Measurements from ENCODE around the gene HIBADH. TPM values are rescaled to one million over a fixed set of nuclear protein-coding genes. Genes with fewer than 3 reads are reported as not detected.

The HIBADH gene
- polyA plus RNA-seq, 1 donor (not counting 4 experiments of a cell fraction or from before 2014, with no cell fraction given): 42.6 TPM

DNA sequence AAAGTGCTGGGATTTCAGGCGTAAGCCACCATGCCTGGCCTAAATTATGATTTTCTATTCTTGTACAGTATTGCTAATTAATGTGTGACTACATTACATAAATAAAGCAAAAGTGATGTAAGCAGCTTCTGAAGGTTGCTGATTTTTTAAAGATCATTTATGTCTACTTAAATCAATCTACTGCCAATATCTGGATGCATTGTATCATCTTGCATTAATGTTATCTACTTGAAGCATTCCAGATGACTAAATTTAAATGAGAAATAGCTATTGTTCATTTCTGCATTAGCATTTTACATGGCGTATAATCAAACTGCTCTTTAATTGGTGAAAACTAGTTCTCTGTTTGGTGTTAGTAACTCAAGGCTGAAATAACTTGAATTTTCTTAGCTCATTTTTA lies 37.1 kb upstream of the HIBADH start:
- Histone ChIP-seq H3K9ac (ENCODE audit: control insufficient read depth, extremely low read depth, insufficient read depth, low read length) (no peak overlapping the region), H3K9me1 (ENCODE audit: control insufficient read depth, extremely low read depth, insufficient read depth, low read length) (no peaks in the 10 kb centered on the region), H3K36me3 (ENCODE audit: control insufficient read depth in 2 of 2, extremely low read depth in 1 of 2, insufficient read depth in 2 of 2, low read length in 2 of 2) (no peaks in the 10 kb centered on the region), H3K79me2 (ENCODE audit: control insufficient read depth, insufficient read depth, low read length) (no peaks in the 10 kb centered on the region), H4K20me1 (ENCODE audit: control insufficient read depth, extremely low read depth, insufficient read depth, low read length) (no peaks in the 10 kb centered on the region), H3K4me2 (ENCODE audit: control insufficient read depth, extremely low read depth, insufficient read depth, low read depth, low read length) (no peak overlapping the region), H3K27me3 (ENCODE audit: control insufficient read depth, extremely low read depth, insufficient read depth, low read length) (no peaks in the 10 kb centered on the region), H3K9me3 (ENCODE audit: control insufficient read depth, low read depth, low read length) (no peaks in the 10 kb centered on the region), H3K4me3 (ENCODE audit: control insufficient read depth in 2 of 3, extremely low read depth in 1 of 3, insufficient read depth in 2 of 3, low read depth in 1 of 3, low read length in 3 of 3) (no peak overlapping the region), H3K4me1 (ENCODE audit: control insufficient read depth, extremely low read depth, insufficient read depth, low read length) (peaks cover 3% of the 10 kb centered on the region), H3K27ac (ENCODE audit: control insufficient read depth, insufficient read depth, low read length) (no peak overlapping the region), H2AFZ (ENCODE audit: control insufficient read depth, low read length) (no peak overlapping the region)
- FAIRE-seq: no peak
- TF ChIP-seq EZH2 (IDR thresholded peaks at IDR 0.05; ENCODE audit: low read length): no peak
- TF ChIP-seq, protein P1, sequence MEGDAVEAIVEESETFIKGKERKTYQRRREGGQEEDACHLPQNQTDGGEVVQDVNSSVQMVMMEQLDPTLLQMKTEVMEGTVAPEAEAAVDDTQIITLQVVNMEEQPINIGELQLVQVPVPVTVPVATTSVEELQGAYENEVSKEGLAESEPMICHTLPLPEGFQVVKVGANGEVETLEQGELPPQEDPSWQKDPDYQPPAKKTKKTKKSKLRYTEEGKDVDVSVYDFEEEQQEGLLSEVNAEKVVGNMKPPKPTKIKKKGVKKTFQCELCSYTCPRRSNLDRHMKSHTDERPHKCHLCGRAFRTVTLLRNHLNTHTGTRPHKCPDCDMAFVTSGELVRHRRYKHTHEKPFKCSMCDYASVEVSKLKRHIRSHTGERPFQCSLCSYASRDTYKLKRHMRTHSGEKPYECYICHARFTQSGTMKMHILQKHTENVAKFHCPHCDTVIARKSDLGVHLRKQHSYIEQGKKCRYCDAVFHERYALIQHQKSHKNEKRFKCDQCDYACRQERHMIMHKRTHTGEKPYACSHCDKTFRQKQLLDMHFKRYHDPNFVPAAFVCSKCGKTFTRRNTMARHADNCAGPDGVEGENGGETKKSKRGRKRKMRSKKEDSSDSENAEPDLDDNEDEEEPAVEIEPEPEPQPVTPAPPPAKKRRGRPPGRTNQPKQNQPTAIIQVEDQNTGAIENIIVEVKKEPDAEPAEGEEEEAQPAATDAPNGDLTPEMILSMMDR (optimal IDR thresholded peaks at IDR 0.05 in 1 of 3, IDR thresholded peaks at IDR 0.05 in 1 of 3, conservative IDR thresholded peaks at IDR 0.05 in 1 of 3; ENCODE audit: extremely low read depth in 1 of 3, insufficient read depth in 2 of 3, low read length in 3 of 3): no peak
- dilution Hi-C loops (cut with MboI; ENCODE audit: extremely low pct_ligation_motif_present, low sequenced_read_pairs): no loop called here
- no peak for DNase-seq (ENCODE audit: low read depth, low spot score)

DNA sequence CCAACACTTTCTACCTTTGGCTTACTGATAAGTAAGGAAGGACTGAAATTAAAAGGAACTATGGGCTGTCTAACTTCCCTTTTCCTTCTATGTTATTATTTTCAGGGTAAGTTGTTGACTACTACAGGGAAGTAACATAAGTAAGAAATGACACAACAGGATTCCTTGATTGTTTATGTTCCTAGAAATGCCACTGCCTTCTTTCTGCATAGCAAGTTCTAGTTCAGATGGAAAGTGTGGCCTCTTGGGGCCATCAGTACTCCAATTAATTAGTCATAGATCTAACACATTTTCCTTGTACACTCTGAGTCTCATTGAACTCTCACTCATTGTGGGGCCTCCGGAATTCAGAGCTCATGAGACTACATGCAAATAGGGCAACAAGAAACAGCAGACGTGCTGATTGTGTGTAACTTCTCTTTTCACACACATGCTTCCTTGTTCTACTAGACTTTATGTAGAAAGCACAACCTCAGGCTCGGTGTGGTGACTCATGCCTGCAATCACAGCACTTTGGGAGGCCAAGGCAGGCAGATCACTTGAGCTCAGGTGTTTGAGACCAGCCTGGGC lies 35.3 kb upstream of the HIBADH start:
- H3K9ac ChIP-seq (ENCODE audit: control insufficient read depth, extremely low read depth, insufficient read depth, low read length): no peak overlapping the region
- no peaks in the 10 kb centered on the region for H4K20me1 ChIP-seq (ENCODE audit: control insufficient read depth, extremely low read depth, insufficient read depth, low read length)
- H3K4me1 ChIP-seq (ENCODE audit: control insufficient read depth, extremely low read depth, insufficient read depth, low read length): peaks cover 3% of the 10 kb centered on the region
- H3K79me2 ChIP-seq (ENCODE audit: control insufficient read depth, insufficient read depth, low read length): no peaks in the 10 kb centered on the region
- H3K36me3 ChIP-seq (ENCODE audit: control insufficient read depth in 2 of 2, extremely low read depth in 1 of 2, insufficient read depth in 2 of 2, low read length in 2 of 2): no peaks in the 10 kb centered on the region
- no peak overlapping the region for H3K4me2 ChIP-seq (ENCODE audit: control insufficient read depth, extremely low read depth, insufficient read depth, low read depth, low read length)
- DNase-seq (ENCODE audit: low read depth, low spot score): no peak
- peak; percentile 57 for FAIRE-seq
- no peaks in the 10 kb centered on the region for H3K9me1 ChIP-seq (ENCODE audit: control insufficient read depth, extremely low read depth, insufficient read depth, low read length)
- H3K27me3 ChIP-seq (ENCODE audit: control insufficient read depth, extremely low read depth, insufficient read depth, low read length): no peaks in the 10 kb centered on the region
- H3K27ac ChIP-seq (ENCODE audit: control insufficient read depth, insufficient read depth, low read length): no peak overlapping the region
- H3K9me3 ChIP-seq (ENCODE audit: control insufficient read depth, low read depth, low read length): no peaks in the 10 kb centered on the region
- dilution Hi-C loops (cut with MboI; ENCODE audit: extremely low pct_ligation_motif_present, low sequenced_read_pairs): no loop called here
- TF ChIP-seq EZH2 (IDR thresholded peaks at IDR 0.05; ENCODE audit: low read length): no peak
- TF ChIP-seq, protein P1 (optimal IDR thresholded peaks at IDR 0.05 in 1 of 3, IDR thresholded peaks at IDR 0.05 in 1 of 3, conservative IDR thresholded peaks at IDR 0.05 in 1 of 3; ENCODE audit: extremely low read depth in 1 of 3, insufficient read depth in 2 of 3, low read length in 3 of 3): no peak
- peak overlapping the region; percentile 7 for H2AFZ ChIP-seq (ENCODE audit: control insufficient read depth, low read length)
- no peak overlapping the region for H3K4me3 ChIP-seq (ENCODE audit: control insufficient read depth in 2 of 3, extremely low read depth in 1 of 3, insufficient read depth in 2 of 3, low read depth in 1 of 3, low read length in 3 of 3)
